Neural cell (in vitro differentiated cells): ENCODE data around the gene E2F3. TPM values are rescaled to one million over a fixed set of nuclear protein-coding genes. Genes with fewer than 3 reads are reported as not detected.

Source experiments
- H2AFZ ChIP-seq: fragments of 200-600, 300-800 bp; sonication (generic), shearing (Covaris generic); 2 replicates; pipeline ENCODE4 v1.6.0; 2014; ENCODE audit warnings: low read depth, mild to moderate bottlenecking, antibody characterized with exemption, low read length, moderate library complexity
- H3F3A ChIP-seq: fragments of 200-600 bp; shearing (Covaris generic); 2 replicates; pipeline ENCODE4 v1.6.1; 2016; ENCODE audit warnings: mild to moderate bottlenecking, moderate library complexity, mixed read lengths, antibody characterized with exemption, low read length; ENCODE audit not compliant: insufficient read depth, poor library complexity, severe bottlenecking
- H3K27ac ChIP-seq: fragments of 200-600, 300-800 bp; sonication (generic), shearing (Covaris generic); 2 replicates; pipeline ENCODE4 v1.5.1; 2014; ENCODE audit warnings: mild to moderate bottlenecking, low read length, moderate library complexity
- H3K27me3 ChIP-seq: fragments of 300-800, 200-600 bp; sonication (generic), shearing (Covaris generic); 2 replicates; pipeline ENCODE4 v1.6.0; 2014; ENCODE audit warnings: mild to moderate bottlenecking, low read depth, low read length, moderate library complexity; ENCODE audit not compliant: insufficient read depth
- H3K36me3 ChIP-seq: fragments of 300-800, 200-600 bp; sonication (generic), shearing (Covaris generic); 2 replicates; pipeline ENCODE4 v1.5.1; 2014; ENCODE audit warnings: mild to moderate bottlenecking, antibody characterized with exemption, low read length, moderate library complexity; ENCODE audit not compliant: insufficient read depth
- H3K4me2 ChIP-seq: fragments of 300-800, 200-600 bp; sonication (generic), shearing (Covaris generic); 2 replicates; pipeline ENCODE4 v1.6.0; 2014; ENCODE audit warnings: mild to moderate bottlenecking, low read length
- H3K4me3 ChIP-seq: fragments of 300-800, 200-600 bp; sonication (generic), shearing (Covaris generic); 2 replicates; pipeline ENCODE4 v1.5.1; 2014; ENCODE audit warnings: mild to moderate bottlenecking, low read length, moderate library complexity
- H3K79me2 ChIP-seq: fragments of 200-600 bp; shearing (Covaris generic); replicated peaks from 2 replicates; pipeline ENCODE4 v1.6.0; 2014; ENCODE audit warnings: mild to moderate bottlenecking, low read length, moderate library complexity; ENCODE audit not compliant: insufficient read depth
- H3K9ac ChIP-seq: fragments of 300-800, 200-600 bp; sonication (generic), shearing (Covaris generic); 2 replicates; pipeline ENCODE4 v1.6.1; 2016; ENCODE audit warnings: mild to moderate bottlenecking, low read length, mixed read lengths
- H3K9me2 ChIP-seq: fragments of 200-600 bp; shearing (Covaris generic); 2 replicates; pipeline ENCODE4 v1.6.1; 2016; ENCODE audit warnings: mild to moderate bottlenecking, low read length, mixed read lengths; ENCODE audit not compliant: insufficient read depth
- H3K9me3 ChIP-seq: fragments of 200-600, 300-800 bp; sonication (generic), shearing (Covaris generic); 2 replicates; pipeline ENCODE4 v1.6.1; 2016; ENCODE audit warnings: mild to moderate bottlenecking, mixed run types, low read length, moderate library complexity, mixed read lengths
- H4K20me1 ChIP-seq: fragments of 200-600 bp; shearing (Covaris generic); 2 replicates; pipeline ENCODE4 v1.6.1; 2016; ENCODE audit warnings: mild to moderate bottlenecking, mixed run types; ENCODE audit not compliant: insufficient read depth
- CTCF ChIP-seq: fragments of 450-650 bp; IDR thresholded peaks from 2 replicates; pipeline ENCODE4 v1.5.1; 2014; ENCODE audit warnings: antibody characterized with exemption, mild to moderate bottlenecking, moderate library complexity; ENCODE audit not compliant: poor library complexity, severe bottlenecking
- EP300 ChIP-seq: fragments of 450-650 bp; conservative IDR thresholded peaks from 2 replicates; pipeline ENCODE4 v1.6.1; 2014; ENCODE audit warnings: antibody characterized with exemption, mild to moderate bottlenecking, moderate library complexity; ENCODE audit not compliant: poor library complexity, severe bottlenecking
- EZH2 ChIP-seq: fragments of 200-600, 300-800 bp; shearing (Covaris generic), sonication (generic); IDR thresholded peaks from 2 replicates; pipeline ENCODE4 v1.6.1; 2014; ENCODE audit warnings: antibody characterized with exemption, low read length, borderline replicate concordance, mild to moderate bottlenecking; ENCODE audit not compliant: insufficient read depth, poor library complexity, severe bottlenecking
- MXI1 ChIP-seq: fragments of 450-650 bp; conservative IDR thresholded peaks from 2 replicates; pipeline ENCODE4 v1.6.1; 2014; ENCODE audit warnings: antibody characterized with exemption, mild to moderate bottlenecking; ENCODE audit not compliant: poor library complexity, severe bottlenecking
- POLR2AphosphoS5 ChIP-seq: IDR thresholded peaks from 2 replicates; pipeline ENCODE4 v1.6.1; 2012
- RAD21 ChIP-seq: fragments of 450-650 bp; conservative IDR thresholded peaks from 2 replicates; pipeline ENCODE4 v1.6.1; 2014; ENCODE audit warnings: antibody characterized with exemption, mild to moderate bottlenecking, moderate library complexity
- SMC3 ChIP-seq: fragments of 450-650 bp; conservative IDR thresholded peaks from 2 replicates; pipeline ENCODE4 v1.6.1; 2014; ENCODE audit warnings: antibody characterized with exemption, mild to moderate bottlenecking, moderate library complexity; ENCODE audit not compliant: poor library complexity
- TAF1 ChIP-seq: IDR thresholded peaks from 2 replicates; pipeline ENCODE4 v1.6.1; 2012; ENCODE audit warnings: low read depth
- polyA plus RNA-seq: library from polyadenylated mRNA; depleted of rRNA; stranded (reverse); fragments of >200 nt; gene quantifications from 2 replicates; pipeline ENCODE4 v1.2.3, GENCODE V29; 2014
- TF ChIP-seq, protein P1 (sequence below): IDR thresholded peaks from 2 replicates; pipeline ENCODE4 v1.6.1; 2012; ENCODE audit warnings: borderline replicate concordance

The E2F3 gene
- polyA plus RNA-seq, 1 donor from 2014 or later = 4.8 TPM

DNA sequence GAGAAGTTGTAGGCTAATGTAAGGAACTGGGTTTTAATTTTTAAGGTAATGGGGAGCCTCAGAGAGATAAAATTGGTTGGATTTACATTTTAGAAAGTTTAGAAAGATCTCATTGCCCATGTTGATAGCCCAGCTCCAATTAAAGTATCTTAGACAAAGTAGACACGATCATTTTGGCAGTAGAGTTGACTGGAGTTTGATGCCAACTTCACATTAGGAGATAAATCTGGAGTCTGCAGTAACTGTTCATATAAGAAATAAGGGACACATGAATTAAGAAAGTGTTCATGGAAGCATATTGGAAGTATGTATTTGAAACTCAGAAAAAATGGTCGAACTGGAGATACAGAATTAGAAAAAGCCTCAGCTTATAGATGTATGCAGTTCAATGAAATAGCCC, 12.6 kb upstream of the E2F3 start:
- TF ChIP-seq SMC3 = no peak
- no peak for TF ChIP-seq TAF1
- TF ChIP-seq EZH2 = no peak
- no peak for TF ChIP-seq EP300
- no peak for TF ChIP-seq POLR2AphosphoS5
- no peak for TF ChIP-seq CTCF
- TF ChIP-seq, protein P1, sequence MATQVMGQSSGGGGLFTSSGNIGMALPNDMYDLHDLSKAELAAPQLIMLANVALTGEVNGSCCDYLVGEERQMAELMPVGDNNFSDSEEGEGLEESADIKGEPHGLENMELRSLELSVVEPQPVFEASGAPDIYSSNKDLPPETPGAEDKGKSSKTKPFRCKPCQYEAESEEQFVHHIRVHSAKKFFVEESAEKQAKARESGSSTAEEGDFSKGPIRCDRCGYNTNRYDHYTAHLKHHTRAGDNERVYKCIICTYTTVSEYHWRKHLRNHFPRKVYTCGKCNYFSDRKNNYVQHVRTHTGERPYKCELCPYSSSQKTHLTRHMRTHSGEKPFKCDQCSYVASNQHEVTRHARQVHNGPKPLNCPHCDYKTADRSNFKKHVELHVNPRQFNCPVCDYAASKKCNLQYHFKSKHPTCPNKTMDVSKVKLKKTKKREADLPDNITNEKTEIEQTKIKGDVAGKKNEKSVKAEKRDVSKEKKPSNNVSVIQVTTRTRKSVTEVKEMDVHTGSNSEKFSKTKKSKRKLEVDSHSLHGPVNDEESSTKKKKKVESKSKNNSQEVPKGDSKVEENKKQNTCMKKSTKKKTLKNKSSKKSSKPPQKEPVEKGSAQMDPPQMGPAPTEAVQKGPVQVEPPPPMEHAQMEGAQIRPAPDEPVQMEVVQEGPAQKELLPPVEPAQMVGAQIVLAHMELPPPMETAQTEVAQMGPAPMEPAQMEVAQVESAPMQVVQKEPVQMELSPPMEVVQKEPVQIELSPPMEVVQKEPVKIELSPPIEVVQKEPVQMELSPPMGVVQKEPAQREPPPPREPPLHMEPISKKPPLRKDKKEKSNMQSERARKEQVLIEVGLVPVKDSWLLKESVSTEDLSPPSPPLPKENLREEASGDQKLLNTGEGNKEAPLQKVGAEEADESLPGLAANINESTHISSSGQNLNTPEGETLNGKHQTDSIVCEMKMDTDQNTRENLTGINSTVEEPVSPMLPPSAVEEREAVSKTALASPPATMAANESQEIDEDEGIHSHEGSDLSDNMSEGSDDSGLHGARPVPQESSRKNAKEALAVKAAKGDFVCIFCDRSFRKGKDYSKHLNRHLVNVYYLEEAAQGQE = no peak
- TF ChIP-seq RAD21 = no peak
- no peak for TF ChIP-seq MXI1
- H3K27ac ChIP-seq = no peak overlapping the region
- H3K79me2 ChIP-seq = no peaks in the 10 kb centered on the region
- H2AFZ ChIP-seq = no peak overlapping the region
- H3K9me3 ChIP-seq = no peaks in the 10 kb centered on the region
- no peaks in the 10 kb centered on the region for H3K27me3 ChIP-seq
- no peak overlapping the region for H3K9ac ChIP-seq
- H3F3A ChIP-seq = no peaks in the 10 kb centered on the region
- H3K36me3 ChIP-seq = no peaks in the 10 kb centered on the region
- H3K9me2 ChIP-seq = no peaks in the 10 kb centered on the region
- no peaks in the 10 kb centered on the region for H4K20me1 ChIP-seq
- H3K4me2 ChIP-seq = no peak overlapping the region
- H3K4me3 ChIP-seq = no peak overlapping the region

- no peaks in the 10 kb centered on the region for H3K36me3 ChIP-seq
- H3F3A ChIP-seq = no peaks in the 10 kb centered on the region
- H3K27ac ChIP-seq = no peak overlapping the region
- no peak overlapping the region for H2AFZ ChIP-seq
- H3K9me3 ChIP-seq = no peaks in the 10 kb centered on the region
- no peak overlapping the region for H3K4me3 ChIP-seq
- no peaks in the 10 kb centered on the region for H3K27me3 ChIP-seq
- H3K4me2 ChIP-seq = no peak overlapping the region
- no peaks in the 10 kb centered on the region for H3K79me2 ChIP-seq
- H3K9me2 ChIP-seq = no peaks in the 10 kb centered on the region
- TF ChIP-seq TAF1 (no peak), SMC3 (no peak), MXI1 (no peak), CTCF (no peak), EZH2 (no peak), RAD21 (no peak), EP300 (no peak), POLR2AphosphoS5 (no peak)
- TF ChIP-seq, protein P1 = no peak
- H4K20me1 ChIP-seq = no peaks in the 10 kb centered on the region
- no peak overlapping the region for H3K9ac ChIP-seq
Observed at GRCh38 chr6:20393297-20393696, 8.4 kb upstream of the E2F3 start.
